Measurements from ENCODE around the gene SLC25A48.

GRCh38 chr5:135880278-135880677 is 45.8 kb downstream of the SLC25A48 start:
- TF ChIP-seq CTCF (IDR thresholded peaks at IDR 0.05), result no peak
- TF ChIP-seq POLR2A (IDR thresholded peaks at IDR 0.05), result no peak
